K562 (cell line): ENCODE results near the gene SGK1.

Experiments used
- ARNT ChIP-seq, 2 experiments: fragments of 450-650 bp; IDR thresholded peaks; 2 replicates each; pipeline ENCODE4 v1.6.1; 2016; ENCODE audit warnings: mild to moderate bottlenecking in 1 of 2
- CEBPB ChIP-seq: fragments of 450-650 bp; IDR thresholded peaks from 2 replicates; pipeline ENCODE4 v1.6.1; 2016; ENCODE audit warnings: missing genetic modification characterization, missing compliant biosample characterization
- FOXP1 ChIP-seq: sonication (generic); formaldehyde crosslinking; IDR thresholded peaks from 2 replicates; pipeline ENCODE4 v1.8.0; 2022; ENCODE audit warnings: mild to moderate bottlenecking, missing genetic modification reagents
- HDAC2 ChIP-seq: fragments of 450-650 bp; IDR thresholded peaks from 2 replicates; pipeline ENCODE4 v1.6.1; 2016; ENCODE audit warnings: mild to moderate bottlenecking
- RNF219 ChIP-seq: fragments of 250-450 bp; sonication (Bioruptor Pico); IDR thresholded peaks from 2 replicates; pipeline ENCODE4 v1.5.0; 2022; ENCODE audit warnings: mild to moderate bottlenecking
- TAF1 ChIP-seq: IDR thresholded peaks from 2 replicates; pipeline ENCODE4 v1.6.1; 2011; ENCODE audit warnings: mild to moderate bottlenecking, low read length, moderate library complexity; ENCODE audit not compliant: insufficient read depth, control insufficient read depth, severe bottlenecking; ENCODE audit errors: extremely low read depth
- ZBTB33 ChIP-seq: sonication (generic); formaldehyde crosslinking; IDR thresholded peaks from 2 replicates; pipeline ENCODE4 v1.8.1; 2023; ENCODE audit warnings: mild to moderate bottlenecking, missing genetic modification reagents
- ZNF197 ChIP-seq: fragments of 200-800 bp; sonication (Bioruptor generic); IDR thresholded peaks from 2 replicates; pipeline ENCODE4 v1.6.1; 2016; ENCODE audit warnings: low read depth, missing genetic modification characterization, missing compliant biosample characterization
- TF ChIP-seq, protein P1 (sequence below): IDR thresholded peaks from 2 replicates; pipeline ENCODE4 v1.6.1; 2011; ENCODE audit warnings: borderline replicate concordance, low read depth, mild to moderate bottlenecking, moderate library complexity, low read length; ENCODE audit not compliant: insufficient read depth, poor library complexity, severe bottlenecking
- TF ChIP-seq, protein P2 (sequence below): IDR thresholded peaks from 2 replicates; pipeline ENCODE4 v1.6.1; 2016; ENCODE audit warnings: missing genetic modification characterization, missing compliant biosample characterization

- TF ChIP-seq ZBTB33 (CRISPR knock-in tag), result no peak
- no peak for TF ChIP-seq ZNF197 (CRISPR knock-in tag)
- TF ChIP-seq ARNT (IDR thresholded peaks at IDR 0.05), result no peak
- no peak for TF ChIP-seq TAF1
- TF ChIP-seq, protein P1, sequence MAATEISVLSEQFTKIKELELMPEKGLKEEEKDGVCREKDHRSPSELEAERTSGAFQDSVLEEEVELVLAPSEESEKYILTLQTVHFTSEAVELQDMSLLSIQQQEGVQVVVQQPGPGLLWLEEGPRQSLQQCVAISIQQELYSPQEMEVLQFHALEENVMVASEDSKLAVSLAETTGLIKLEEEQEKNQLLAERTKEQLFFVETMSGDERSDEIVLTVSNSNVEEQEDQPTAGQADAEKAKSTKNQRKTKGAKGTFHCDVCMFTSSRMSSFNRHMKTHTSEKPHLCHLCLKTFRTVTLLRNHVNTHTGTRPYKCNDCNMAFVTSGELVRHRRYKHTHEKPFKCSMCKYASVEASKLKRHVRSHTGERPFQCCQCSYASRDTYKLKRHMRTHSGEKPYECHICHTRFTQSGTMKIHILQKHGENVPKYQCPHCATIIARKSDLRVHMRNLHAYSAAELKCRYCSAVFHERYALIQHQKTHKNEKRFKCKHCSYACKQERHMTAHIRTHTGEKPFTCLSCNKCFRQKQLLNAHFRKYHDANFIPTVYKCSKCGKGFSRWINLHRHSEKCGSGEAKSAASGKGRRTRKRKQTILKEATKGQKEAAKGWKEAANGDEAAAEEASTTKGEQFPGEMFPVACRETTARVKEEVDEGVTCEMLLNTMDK, result no peak
- no peak for TF ChIP-seq CEBPB (tag)
- no peak for TF ChIP-seq HDAC2
- TF ChIP-seq FOXP1, result no peak
- TF ChIP-seq, protein P2, sequence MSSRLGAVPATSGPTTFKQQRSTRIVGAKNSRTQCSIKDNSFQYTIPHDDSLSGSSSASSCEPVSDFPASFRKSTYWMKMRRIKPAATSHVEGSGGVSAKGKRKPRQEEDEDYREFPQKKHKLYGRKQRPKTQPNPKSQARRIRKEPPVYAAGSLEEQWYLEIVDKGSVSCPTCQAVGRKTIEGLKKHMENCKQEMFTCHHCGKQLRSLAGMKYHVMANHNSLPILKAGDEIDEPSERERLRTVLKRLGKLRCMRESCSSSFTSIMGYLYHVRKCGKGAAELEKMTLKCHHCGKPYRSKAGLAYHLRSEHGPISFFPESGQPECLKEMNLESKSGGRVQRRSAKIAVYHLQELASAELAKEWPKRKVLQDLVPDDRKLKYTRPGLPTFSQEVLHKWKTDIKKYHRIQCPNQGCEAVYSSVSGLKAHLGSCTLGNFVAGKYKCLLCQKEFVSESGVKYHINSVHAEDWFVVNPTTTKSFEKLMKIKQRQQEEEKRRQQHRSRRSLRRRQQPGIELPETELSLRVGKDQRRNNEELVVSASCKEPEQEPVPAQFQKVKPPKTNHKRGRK (tag), result no peak
- no peak for TF ChIP-seq RNF219 (CRISPR knock-in tag)
Observed at GRCh38 chr6:134256862-134257261, 61.0 kb downstream of the SGK1 start.
